Measurements from ENCODE around the gene PROC.

DNA sequence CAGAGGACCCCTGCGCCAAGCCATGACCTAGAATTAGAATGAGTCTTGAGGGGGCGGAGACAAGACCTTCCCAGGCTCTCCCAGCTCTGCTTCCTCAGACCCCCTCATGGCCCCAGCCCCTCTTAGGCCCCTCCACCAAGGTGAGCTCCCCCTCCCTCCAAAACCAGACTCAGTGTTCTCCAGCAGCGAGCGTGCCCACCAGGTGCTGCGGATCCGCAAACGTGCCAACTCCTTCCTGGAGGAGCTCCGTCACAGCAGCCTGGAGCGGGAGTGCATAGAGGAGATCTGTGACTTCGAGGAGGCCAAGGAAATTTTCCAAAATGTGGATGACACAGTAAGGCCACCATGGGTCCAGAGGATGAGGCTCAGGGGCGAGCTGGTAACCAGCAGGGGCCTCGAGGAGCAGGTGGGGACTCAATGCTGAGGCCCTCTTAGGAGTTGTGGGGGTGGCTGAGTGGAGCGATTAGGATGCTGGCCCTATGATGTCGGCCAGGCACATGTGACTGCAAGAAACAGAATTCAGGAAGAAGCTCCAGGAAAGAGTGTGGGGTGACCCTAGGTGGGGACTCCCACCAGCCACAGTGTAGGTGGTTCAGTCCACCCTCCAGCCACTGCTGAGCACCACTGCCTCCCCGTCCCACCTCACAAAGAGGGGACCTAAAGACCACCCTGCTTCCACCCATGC lies 3.0 kb downstream of the PROC start:
- TF ChIP-seq, protein P1, sequence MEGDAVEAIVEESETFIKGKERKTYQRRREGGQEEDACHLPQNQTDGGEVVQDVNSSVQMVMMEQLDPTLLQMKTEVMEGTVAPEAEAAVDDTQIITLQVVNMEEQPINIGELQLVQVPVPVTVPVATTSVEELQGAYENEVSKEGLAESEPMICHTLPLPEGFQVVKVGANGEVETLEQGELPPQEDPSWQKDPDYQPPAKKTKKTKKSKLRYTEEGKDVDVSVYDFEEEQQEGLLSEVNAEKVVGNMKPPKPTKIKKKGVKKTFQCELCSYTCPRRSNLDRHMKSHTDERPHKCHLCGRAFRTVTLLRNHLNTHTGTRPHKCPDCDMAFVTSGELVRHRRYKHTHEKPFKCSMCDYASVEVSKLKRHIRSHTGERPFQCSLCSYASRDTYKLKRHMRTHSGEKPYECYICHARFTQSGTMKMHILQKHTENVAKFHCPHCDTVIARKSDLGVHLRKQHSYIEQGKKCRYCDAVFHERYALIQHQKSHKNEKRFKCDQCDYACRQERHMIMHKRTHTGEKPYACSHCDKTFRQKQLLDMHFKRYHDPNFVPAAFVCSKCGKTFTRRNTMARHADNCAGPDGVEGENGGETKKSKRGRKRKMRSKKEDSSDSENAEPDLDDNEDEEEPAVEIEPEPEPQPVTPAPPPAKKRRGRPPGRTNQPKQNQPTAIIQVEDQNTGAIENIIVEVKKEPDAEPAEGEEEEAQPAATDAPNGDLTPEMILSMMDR (IDR thresholded peaks at IDR 0.05), result no peak
- TF ChIP-seq ZFX (IDR thresholded peaks at IDR 0.05; ENCODE audit: borderline replicate concordance), result no peak

Data from 22Rv1 (cell line).